Stimulated activated CD4-positive, alpha-beta T cell treated with anti-CD3 and anti-CD28 coated beads, Interleukin-12 subunit alpha, Interleukin-12 subunit beta, amount 100 ng/mL, for 4 hours (primary cell): ENCODE data around the gene POLR3F.
"Not testable (repeated sequence)": the region's sequence is repeated elsewhere in the genome, so short reads cannot be mapped to it uniquely, and the experiment has no call there.

Experiments used
- DNase-seq: peaks from one replicate; pipeline ENCODE4 v3.0.0-alpha.2; 2020

Gene POLR3F, protein sequence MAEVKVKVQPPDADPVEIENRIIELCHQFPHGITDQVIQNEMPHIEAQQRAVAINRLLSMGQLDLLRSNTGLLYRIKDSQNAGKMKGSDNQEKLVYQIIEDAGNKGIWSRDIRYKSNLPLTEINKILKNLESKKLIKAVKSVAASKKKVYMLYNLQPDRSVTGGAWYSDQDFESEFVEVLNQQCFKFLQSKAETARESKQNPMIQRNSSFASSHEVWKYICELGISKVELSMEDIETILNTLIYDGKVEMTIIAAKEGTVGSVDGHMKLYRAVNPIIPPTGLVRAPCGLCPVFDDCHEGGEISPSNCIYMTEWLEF

DNA sequence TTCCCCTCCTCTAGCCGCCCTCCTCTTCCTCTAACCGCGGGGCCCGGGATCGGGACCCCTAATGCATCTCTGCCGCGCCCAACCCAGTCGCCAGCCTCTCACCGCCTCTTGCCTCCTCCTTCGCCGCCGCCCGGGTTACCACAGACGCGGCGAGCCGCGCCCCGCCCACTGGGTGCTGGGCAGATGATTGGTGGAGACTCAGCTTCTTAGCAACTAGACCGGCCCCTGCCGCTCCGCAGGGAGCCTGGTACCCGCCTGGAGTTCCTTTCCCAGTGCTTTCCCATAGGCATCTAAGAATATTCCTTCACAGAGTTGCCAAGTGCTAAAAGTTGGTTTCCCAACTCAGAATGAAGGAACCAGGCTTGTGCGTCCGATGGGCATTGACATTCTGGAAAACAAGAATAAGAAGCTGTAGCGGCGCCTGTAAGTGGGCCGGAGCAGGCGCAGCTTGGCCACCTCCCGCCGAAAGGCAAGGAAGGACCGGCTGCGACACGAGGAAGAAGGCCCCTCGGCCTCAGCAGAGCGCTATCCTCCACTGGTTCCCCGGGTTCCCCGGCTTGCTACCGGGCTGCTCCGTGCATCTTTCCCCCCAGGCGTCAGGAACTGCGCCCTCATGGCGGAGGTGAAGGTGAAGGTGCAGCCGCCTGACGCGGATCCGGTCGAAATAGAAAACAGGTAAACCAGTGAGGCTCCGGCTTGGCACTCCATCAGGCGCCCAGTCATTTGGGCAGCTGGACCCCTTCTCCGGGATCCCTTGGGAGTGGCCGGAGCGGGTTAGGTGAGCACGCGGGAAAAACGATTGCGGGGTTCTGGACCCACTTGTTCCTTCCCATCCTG is at the start of gene POLR3F, which contains the start of gene DZANK1:
POLR3F (plus strand) TSS at position 497 of the 837 bp plus-strand sequence; CDS start at position 614, 117 bp downstream.
DZANK1 (minus strand) TSS at position 137 of the 837 bp plus-strand sequence. CDS start 1,672 bp downstream, outside the sequence.
- peak; percentile 91 for DNase-seq

DNA sequence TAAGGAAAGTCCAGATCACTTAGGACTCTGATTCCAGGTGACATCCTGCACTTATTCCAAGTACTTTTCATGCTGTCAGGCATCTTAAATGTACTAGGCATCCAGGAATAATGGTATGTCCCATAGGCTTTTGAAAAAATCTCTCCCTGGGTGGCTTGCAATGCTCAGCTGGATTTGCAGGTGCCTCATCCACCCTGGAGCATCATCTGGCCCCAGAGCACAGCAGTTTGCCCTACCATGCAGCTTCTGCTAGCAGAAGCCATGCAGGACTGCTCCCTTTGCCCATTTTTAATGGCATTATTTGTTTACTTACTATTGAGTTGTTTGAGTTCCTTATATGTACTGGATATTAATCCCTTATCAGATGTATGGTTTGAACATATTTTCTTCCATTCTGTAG is 45.6 kb upstream of the POLR3F start:
- DNase-seq = no peak

- no peak for DNase-seq
Observed at GRCh38 chr20:18427214-18427613, 40.0 kb upstream of the POLR3F start.

DNA sequence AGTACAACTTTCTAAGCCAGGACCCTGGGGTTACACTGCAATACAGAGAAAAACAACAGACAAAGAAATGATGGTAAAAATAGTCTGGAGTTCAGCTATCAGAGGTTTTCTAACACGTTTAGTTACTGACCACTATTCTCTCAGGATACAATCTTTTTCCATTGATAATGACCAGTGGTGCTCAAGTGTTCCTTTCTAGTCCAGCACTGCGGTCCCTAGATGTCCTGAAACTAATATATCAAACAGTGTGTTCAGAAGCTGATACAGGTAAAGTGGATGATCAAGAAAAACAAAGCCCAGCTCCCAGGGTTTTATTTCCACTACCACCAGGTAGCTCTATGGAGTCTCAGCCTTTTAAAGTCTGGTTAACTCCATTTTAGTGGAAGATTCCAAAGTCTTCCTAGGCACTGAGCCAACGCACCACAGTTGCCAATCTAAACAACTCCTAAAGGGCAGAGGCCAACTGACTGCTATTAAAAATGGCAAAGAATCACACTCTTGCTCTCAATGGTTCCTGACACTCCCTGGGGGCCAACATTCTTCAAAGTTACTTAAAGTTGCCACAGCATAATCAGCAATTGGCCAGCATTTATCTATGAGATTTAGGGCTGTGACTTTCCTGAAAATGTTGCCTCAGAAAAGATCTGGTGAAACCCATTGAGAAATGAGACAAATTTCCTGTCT is 38.6 kb upstream of the POLR3F start:
- DNase-seq = no peak

GRCh38 chr20:18430172-18430826 is 36.9 kb upstream of the POLR3F start:
- no peak for DNase-seq

- no peak for DNase-seq
Observed at GRCh38 chr20:18431206-18431605, 36.0 kb upstream of the POLR3F start.

DNA sequence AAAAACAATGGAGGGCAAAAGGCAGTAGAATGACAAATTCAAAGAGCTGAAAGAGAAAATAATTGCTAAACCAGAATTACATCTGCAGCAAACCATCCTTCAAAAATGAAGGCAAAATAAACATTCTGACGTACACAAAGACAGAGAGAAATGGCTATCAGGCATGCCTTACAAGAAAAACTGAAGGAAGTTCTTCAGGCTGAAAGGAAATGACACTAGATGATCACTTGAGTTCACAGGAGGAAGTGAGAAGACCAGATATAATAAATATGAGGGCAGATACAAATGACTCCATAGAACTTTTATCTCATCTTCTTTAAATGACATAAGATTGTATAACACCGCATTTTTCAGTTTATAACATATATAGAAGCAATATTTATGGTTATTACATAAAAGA is 30.3 kb upstream of the POLR3F start:
- DNase-seq = no peak

DNA sequence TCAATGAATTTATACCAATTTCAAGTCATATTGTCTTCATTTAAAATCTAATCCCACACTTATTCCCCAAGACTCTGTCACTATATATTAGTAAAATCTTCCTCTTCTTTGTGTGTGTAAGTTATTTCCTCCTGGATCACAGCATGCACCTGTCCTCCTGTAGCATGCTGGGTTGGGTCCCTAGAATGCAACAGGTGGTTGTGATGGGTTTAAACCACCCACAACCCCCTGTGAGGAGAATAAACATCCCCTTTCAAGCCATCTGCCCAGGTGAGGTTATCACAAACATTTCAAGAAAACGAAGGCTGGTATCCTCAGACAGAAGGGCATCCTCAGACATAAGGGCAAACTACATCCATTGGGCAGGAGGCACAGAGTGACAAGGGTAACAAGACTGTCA is 26.8 kb upstream of the POLR3F start:
- no peak for DNase-seq

DNA sequence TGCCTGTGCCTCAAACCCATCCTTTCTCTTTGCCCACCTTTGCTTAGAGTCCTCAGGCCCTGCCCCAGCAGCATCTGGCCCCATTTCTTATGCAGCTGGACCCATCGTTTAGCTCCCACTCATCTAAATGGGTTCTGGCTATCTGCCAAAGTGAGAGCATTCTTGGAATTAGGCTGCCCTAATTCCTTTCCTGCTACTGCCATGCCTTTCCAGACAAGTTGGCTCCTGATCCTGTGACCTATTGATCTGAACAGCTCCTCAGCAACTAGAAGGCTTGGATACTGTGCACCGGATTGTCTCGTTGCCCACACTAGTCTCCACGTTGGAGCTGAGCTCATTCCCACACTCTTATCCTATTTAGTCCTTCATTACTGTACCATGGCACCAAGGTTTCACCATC is 23.3 kb upstream of the POLR3F start:
- no peak for DNase-seq

DNA sequence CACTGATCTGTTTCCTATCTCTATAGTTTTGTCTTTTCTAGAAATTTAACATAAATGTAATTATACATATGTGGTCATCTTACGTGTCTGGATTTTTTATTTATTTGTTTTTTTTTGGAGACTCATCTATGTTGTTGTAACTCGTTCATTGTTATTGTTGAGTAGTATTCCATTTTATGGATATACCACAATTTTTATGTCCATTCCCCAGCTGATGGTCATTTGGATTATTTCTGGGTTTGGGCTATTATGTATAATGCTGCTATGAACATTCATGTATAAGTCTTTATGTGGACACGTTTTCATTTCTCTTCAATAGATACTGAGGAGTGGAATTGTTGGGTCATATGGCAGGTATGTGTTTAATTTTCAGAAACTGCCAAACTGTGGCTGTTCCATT is 10.6 kb upstream of the POLR3F start:
- DNase-seq = no peak

DNA sequence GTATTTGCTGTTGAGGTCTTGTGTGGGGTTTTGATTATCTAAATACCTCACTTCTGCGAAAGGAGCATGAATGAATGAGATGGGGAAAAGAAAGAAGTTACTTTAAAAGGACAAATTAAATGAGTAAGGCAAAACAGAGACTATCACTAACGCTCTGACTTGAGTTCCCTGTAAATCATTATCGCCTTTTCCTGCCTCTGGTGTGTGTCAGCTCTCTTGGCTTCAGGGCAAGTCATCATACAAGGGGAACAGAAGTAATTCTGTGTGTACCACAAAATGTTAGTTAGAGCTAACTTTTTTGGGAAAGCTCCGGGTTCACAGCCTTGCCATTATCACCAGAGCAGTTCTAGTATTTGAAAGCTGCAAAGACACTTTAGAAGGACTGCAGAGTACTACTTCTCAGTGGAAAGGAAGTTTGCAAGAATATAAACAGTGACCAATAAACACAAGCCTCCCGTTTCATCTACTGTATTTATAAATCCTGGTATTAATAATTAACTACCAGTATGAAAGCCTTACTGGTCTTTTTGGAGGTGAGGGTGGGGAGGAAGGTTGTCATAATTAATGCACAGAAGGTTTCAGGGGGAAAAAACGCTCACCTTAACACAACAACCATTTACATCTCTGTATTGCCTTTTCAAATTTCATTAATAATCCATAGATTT is 1.5 kb upstream of the POLR3F start:
- no peak for DNase-seq

DNA sequence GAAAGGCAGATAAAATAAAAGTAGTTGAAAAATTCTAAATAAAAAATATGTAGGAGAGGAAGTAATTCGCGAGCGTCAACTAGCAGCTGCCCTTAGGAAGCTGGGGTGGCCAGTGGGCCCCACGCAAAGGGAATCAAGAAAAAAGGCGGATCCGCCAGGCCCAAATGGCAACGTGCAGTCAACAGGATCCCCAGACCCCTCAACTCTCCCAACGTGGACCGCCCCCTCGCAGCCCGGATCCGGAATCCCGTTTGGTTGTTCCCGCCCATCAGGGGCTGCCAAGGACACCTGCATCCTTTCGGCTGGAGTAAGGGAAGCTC is 656 bp upstream of the POLR3F start:
- no peak for DNase-seq

- no peak for DNase-seq
Observed at GRCh38 chr20:18477218-18477617, 10.0 kb downstream of the POLR3F start.

DNA sequence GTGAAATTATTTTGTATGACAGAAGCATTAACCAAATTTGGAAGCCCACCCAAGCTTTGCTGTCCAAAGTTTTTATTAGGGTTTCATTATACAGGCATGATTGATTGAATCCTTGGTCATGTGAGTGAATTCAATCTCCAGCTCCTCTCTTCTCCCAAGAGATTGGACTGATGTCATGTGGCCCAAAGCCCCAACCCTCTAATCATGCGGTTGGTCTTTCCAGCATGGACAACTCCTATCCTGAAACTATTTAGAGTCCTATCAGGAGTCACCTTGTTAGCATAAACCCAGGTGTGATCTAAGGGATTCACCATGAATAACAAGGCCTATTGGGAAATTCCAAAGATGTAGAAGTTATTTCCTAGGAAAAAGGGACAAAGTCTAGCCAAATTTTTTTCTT is 10.6 kb downstream of the POLR3F start:
- no peak for DNase-seq

GRCh38 chr20:18481596-18481995 is 14.4 kb downstream of the POLR3F start:
- DNase-seq = no peak

DNA sequence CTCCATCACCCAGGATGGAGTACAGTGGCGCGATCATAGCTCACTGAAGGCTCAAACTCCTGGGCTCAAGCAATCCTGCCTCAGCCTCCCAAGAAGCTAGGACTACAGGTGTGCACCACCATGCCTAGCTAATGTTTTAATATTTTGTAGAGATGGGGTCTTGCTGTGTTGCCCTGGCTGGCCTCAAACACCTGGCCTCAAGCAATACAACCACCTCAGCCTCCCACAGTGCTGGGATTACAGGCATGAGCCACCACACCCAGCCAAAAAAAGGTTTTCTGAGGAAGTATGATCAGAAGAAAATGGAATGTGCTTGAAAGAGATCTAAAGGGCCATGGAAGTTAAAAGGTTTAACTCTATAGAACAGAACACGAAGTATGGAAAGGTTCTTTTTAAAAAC is 21.1 kb downstream of the POLR3F start:
- no peak for DNase-seq

- no peak for DNase-seq
Observed at GRCh38 chr20:18496042-18496441, 28.9 kb downstream of the POLR3F start.

DNA sequence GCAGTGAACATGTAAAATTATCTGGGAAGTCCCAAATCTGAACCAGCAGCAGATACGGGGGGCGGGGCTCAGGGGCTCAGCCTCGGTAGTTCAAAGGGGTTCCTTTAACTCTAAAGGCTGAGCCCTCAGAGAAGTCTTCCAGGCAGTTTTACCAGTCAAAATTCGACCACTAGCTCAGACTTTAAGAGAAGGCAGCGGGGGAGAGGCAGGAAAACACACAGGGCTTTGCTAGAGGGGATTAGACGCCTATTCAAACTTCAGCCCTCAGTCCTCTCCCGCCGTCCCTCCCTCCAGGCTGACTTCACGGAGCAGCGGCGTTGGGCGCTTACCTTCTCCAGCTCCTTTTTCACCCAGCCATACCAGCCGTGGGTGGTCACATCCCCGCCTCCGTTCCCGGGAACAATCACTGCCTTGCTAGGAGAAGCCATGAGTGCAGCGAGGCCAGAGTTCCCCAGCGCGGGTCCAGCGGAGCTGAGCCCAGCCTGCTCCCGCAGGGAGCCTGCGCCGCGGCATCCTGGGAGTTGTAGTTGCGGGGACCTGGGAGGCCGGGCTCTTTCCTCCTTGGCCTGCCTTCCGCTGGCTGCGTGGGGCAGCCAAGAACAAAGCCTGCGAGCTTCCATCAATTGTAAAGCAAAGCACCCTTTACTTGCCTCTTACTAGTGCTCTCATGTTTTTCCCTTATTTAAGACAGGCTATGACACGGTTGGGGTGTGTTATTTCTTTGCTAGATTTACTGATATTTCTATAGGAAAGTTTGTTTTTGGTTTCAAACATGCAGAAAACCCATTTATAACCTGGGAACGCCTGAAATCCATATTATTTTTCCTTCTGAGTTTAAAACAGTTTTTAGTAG is 29.8 kb downstream of the POLR3F start, which contains the start of gene RBBP9:
RBBP9 (minus strand) TSS at position 486 of the 853 bp plus-strand sequence; CDS start at position 428, 58 bp downstream.
- peak; percentile 76 for DNase-seq

- no peak for DNase-seq
Observed at GRCh38 chr20:18497603-18498002, 30.4 kb downstream of the POLR3F start.

- DNase-seq = not testable (repeated sequence)
Observed at GRCh38 chr20:18501672-18502071, 34.5 kb downstream of the POLR3F start.

GRCh38 chr20:18504479-18505060 is 37.4 kb downstream of the POLR3F start:
- no peak for DNase-seq
